HCEC 1CT (cell line): ENCODE results near the gene RPL13.

ENCODE experiments used
- DNase-seq: peaks from one replicate; pipeline ENCODE4 v3.0.0-alpha.2; 2017

The RPL13 gene

GRCh38 chr16:89545044-89545830, 15.2 kb upstream of the RPL13 start:
- DNase-seq: no peak

- no peak for DNase-seq
Observed at GRCh38 chr16:89545831-89546574, 14.5 kb upstream of the RPL13 start.

- no peak for DNase-seq
Observed at GRCh38 chr16:89546781-89547180, 13.7 kb upstream of the RPL13 start.

GRCh38 chr16:89547291-89547690, 13.2 kb upstream of the RPL13 start:
- no peak for DNase-seq

GRCh38 chr16:89547860-89548259, 12.6 kb upstream of the RPL13 start:
- no peak for DNase-seq

- DNase-seq: no peak
Observed at GRCh38 chr16:89548344-89549006, 12.0 kb upstream of the RPL13 start.

- DNase-seq: no peak
Observed at GRCh38 chr16:89549007-89549700, 11.3 kb upstream of the RPL13 start.

GRCh38 chr16:89550421-89551007, 10.0 kb upstream of the RPL13 start:
- DNase-seq: no peak

- no peak for DNase-seq
Observed at GRCh38 chr16:89552329-89552728, 8.2 kb upstream of the RPL13 start.

- no peak for DNase-seq
Observed at GRCh38 chr16:89552913-89553312, 7.6 kb upstream of the RPL13 start.

- no peak for DNase-seq
Observed at GRCh38 chr16:89553733-89554132, 6.7 kb upstream of the RPL13 start.

GRCh38 chr16:89554343-89554742, 6.1 kb upstream of the RPL13 start:
- no peak for DNase-seq

GRCh38 chr16:89555265-89555664, 5.2 kb upstream of the RPL13 start:
- no peak for DNase-seq

- DNase-seq: no peak
Observed at GRCh38 chr16:89555780-89556179, 4.7 kb upstream of the RPL13 start.

GRCh38 chr16:89556750-89557689, 3.5 kb upstream of the RPL13 start:
- DNase-seq: peak; percentile 43

GRCh38 chr16:89557690-89558490, 2.6 kb upstream of the RPL13 start:
- DNase-seq: no peak

- DNase-seq: no peak
Observed at GRCh38 chr16:89561142-89561883, 831 bp downstream of the RPL13 start.

- no peak for DNase-seq
Observed at GRCh38 chr16:89561884-89562599, 1.6 kb downstream of the RPL13 start.

GRCh38 chr16:89562939-89563338, 2.5 kb downstream of the RPL13 start:
- no peak for DNase-seq
